Central memory CD8-positive, alpha-beta T cell (primary cell): ENCODE measurements around the gene FAN1.

ENCODE experiments used
- ATAC-seq: fragments of 150-1000 bp; cut with Tn5 transposase; replicated peaks from 2 replicates; pipeline ENCODE4 v1.10.0; 2022; ENCODE audit warnings: mild to moderate bottlenecking, moderate FRiP score, moderate number of reproducible peaks; ENCODE audit not compliant: poor library complexity, severe bottlenecking; ENCODE audit errors: extremely low read depth
- DNase-seq, 2 donors: peaks; one replicate each; pipeline ENCODE4 v3.0.0; 2021; ENCODE audit warnings: low spot score in 2 of 2
- H3K27ac Mint-ChIP-seq: one replicate; pipeline ENCODE4 v1.8.0; 2022; ENCODE audit warnings: low read depth, mild to moderate bottlenecking, moderate library complexity, mixed read lengths
- H3K27me3 Mint-ChIP-seq: one replicate; pipeline ENCODE4 v1.8.0; 2022; ENCODE audit warnings: mixed read lengths
- H3K36me3 Mint-ChIP-seq: one replicate; pipeline ENCODE4 v1.8.0; 2022; ENCODE audit warnings: mild to moderate bottlenecking, moderate library complexity, mixed read lengths; ENCODE audit not compliant: insufficient read depth
- H3K4me1 Mint-ChIP-seq: one replicate; pipeline ENCODE4 v1.8.0; 2022; ENCODE audit warnings: mixed read lengths
- H3K4me3 Mint-ChIP-seq: one replicate; pipeline ENCODE4 v1.8.0; 2022; ENCODE audit warnings: mild to moderate bottlenecking, moderate library complexity, mixed read lengths
- H3K9me3 Mint-ChIP-seq: one replicate; pipeline ENCODE4 v1.8.0; 2022; ENCODE audit warnings: mixed read lengths

Gene FAN1

DNA sequence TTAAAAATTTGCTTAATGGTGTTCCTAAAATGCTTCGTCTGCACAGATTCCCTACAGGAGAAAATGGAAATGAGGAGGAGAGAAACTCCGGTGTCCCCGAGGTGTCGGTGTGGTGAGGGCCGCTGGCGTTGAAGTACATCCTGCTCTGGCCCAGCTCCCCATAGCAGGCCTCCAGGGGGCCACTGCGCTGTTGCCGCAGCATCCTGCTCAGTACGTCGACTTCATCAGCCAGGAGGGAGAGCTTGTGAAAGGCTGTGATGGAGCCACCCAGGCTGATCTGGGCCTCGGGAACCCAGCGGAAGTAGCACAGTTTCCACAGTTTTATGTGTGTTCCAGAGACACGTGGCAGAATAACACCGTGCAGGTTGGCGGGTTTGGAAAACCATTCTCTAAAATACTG is 37.8 kb downstream of the FAN1 start:
- H3K27me3 Mint-ChIP-seq: no peaks in the 10 kb centered on the region
- H3K4me1 Mint-ChIP-seq: no peaks in the 10 kb centered on the region
- DNase-seq: no peak
- H3K9me3 Mint-ChIP-seq: no peaks in the 10 kb centered on the region
- H3K4me3 Mint-ChIP-seq: no peak overlapping the region
- no peak overlapping the region for H3K27ac Mint-ChIP-seq
- peaks cover 79% of the 10 kb centered on the region for H3K36me3 Mint-ChIP-seq
- ATAC-seq: no peak

DNA sequence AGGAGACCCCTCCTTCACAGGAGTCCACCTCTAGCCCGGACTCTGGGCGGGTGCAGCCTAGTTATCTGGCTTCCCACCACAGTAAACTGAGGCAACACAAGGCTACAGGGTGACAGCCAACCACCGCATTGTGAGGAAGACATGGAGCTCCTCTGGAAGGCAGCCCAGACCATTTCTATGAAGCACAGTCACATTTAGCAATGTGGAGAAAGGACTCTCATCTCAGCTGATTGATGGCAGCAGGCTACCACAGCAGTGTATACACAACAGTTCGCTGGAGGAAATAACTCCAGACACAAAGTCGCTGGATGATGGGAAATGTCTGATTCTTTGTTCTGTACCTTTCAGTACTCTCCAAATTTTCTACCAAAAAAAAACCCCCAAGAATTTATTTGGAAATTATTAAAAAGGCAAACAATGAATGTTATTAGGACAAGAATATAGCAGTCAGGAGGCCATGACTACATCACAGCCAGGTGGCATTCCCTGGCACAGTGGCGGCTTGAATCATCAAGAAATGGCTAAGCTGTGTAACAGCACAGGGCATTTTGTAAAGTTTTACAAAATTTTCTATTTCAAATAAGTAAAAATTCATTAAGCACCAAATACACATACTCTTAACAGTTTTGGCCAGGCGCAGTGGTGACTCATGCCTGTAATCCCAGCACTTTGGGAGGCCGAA is 40.1 kb downstream of the FAN1 start:
- DNase-seq (no peak), ATAC-seq (no peak)
- no peak overlapping the region for H3K4me3 Mint-ChIP-seq
- no peaks in the 10 kb centered on the region for H3K4me1 Mint-ChIP-seq
- H3K27me3 Mint-ChIP-seq: no peaks in the 10 kb centered on the region
- H3K9me3 Mint-ChIP-seq: no peaks in the 10 kb centered on the region
- peaks cover 75% of the 10 kb centered on the region for H3K36me3 Mint-ChIP-seq
- no peak overlapping the region for H3K27ac Mint-ChIP-seq

DNA sequence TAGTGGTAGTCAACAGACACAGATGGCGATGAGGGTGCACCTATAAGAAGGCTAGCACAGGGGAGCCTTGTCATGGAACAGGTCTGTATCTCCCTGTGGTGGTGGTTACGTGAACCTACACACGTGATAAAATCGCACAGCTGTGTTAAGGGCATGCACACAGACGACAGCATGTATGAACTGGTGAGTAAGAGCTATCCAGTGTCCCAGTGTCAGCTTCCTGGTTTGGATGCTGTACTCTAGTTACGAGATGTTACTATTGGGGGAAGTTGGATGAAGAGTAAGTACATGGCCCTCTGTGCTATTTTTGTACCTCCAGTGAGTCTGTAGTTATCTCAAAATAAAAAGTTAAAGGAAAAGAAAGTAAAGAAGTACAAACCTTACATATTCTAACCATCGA is 49.5 kb downstream of the FAN1 start:
- Mint-ChIP-seq H3K36me3 (peaks cover 61% of the 10 kb centered on the region), H3K4me1 (peaks cover 8% of the 10 kb centered on the region), H3K27me3 (no peaks in the 10 kb centered on the region), H3K4me3 (no peak overlapping the region), H3K27ac (no peak overlapping the region), H3K9me3 (no peaks in the 10 kb centered on the region)
- no peak for ATAC-seq
- DNase-seq: no peak

DNA sequence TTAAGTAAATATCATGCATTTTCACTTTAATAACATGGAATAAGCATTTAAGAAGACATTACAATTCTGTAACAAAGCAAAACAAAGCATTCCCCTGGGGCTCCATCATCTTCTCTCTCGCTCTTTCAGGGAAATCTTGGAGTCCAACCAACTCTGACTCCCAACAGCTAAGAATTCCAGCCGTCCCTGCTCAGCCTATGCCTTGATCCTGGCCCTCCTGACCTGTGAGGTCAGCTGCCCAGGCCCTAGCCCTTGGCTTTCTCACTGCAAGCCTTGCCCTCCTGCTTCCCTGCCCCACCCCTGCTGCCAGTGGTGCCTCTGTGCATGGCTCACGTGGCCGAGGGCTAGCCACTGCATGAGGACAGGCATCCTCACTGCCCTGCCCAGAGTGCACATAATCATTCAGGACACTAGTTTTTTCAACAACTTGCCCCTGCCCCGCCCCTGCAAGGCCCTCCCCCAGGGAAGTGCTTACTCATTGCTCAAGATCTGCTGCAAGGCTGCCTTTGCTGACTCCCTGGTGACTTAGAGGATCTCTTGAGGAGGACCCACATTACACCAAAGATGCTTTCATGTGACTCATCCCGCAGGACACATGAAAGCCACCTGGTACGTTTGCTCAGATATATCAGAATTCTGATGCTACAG is 50.1 kb downstream of the FAN1 start:
- Mint-ChIP-seq H3K36me3 (peaks cover 60% of the 10 kb centered on the region), H3K27me3 (no peaks in the 10 kb centered on the region), H3K9me3 (no peaks in the 10 kb centered on the region), H3K4me1 (peaks cover 9% of the 10 kb centered on the region), H3K4me3 (no peak overlapping the region), H3K27ac (no peak overlapping the region)
- DNase-seq (no peak), ATAC-seq (no peak)

DNA sequence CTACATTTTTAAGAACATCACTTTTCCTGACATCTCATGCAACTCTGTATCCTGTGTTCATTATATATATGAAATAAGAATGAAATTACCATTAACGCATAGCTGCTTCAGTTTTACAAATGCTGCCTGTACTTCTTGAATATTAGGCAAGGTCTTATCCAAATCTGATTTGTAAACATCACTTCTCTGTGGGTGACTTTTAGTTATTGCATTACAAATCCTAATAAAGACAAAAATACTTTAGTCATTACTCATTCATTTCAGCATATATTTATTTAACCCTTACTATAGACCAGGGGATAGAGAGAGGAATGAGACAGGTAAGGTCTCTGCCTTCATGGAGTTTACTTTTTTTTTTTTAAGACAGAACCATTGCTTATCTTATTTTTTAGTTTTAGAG is 51.0 kb downstream of the FAN1 start:
- Mint-ChIP-seq H3K27me3 (no peaks in the 10 kb centered on the region), H3K36me3 (peaks cover 59% of the 10 kb centered on the region), H3K9me3 (no peaks in the 10 kb centered on the region), H3K4me1 (peaks cover 9% of the 10 kb centered on the region), H3K4me3 (no peak overlapping the region), H3K27ac (no peak overlapping the region)
- DNase-seq (no peak), ATAC-seq (no peak)

DNA sequence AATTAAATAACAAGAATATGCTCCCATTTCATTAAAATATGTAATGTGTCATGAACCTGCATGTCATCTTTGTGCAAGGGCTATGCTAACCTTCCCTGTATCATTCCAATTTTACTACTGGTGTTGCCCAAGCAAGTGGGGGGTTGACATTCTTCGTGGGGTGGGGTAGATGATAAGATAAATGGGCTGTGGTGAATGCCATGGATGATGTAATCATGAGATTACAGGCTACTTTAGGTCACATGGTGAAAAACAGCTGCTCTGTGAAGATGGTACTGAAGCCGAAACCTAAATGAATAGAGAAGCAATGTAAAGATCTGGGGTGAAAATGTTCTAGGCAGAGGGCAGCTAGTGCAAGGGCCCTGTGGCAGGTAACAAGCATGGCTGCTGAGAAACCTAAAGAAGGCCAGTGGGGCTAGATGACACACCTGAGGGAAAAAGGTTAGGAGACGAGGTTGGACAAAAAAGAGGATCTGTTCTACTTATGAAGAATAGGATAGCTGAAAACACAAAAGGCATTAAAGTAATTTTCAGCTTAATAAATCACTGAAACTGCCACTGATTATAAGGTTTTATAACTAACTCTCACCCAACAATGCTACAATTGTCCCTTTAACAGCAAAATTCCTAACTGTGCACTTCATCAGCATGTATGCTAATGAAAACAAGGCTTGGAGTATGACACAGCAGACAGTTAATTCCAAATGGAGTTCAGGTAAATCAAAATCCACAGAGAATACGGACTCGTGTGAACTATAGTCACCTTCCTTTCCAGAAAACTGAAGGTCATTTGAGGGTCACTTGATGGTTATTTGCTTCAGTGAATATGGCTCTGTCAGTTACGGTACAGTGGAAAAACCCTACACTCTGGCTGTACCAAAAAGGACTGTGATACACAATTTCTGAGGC is 52.8 kb downstream of the FAN1 start:
- H3K9me3 Mint-ChIP-seq: no peaks in the 10 kb centered on the region
- no peaks in the 10 kb centered on the region for H3K27me3 Mint-ChIP-seq
- H3K4me1 Mint-ChIP-seq: peaks cover 9% of the 10 kb centered on the region
- H3K27ac Mint-ChIP-seq: no peak overlapping the region
- H3K36me3 Mint-ChIP-seq: peaks cover 62% of the 10 kb centered on the region
- no peak overlapping the region for H3K4me3 Mint-ChIP-seq
- ATAC-seq (no peak), DNase-seq (no peak)

DNA sequence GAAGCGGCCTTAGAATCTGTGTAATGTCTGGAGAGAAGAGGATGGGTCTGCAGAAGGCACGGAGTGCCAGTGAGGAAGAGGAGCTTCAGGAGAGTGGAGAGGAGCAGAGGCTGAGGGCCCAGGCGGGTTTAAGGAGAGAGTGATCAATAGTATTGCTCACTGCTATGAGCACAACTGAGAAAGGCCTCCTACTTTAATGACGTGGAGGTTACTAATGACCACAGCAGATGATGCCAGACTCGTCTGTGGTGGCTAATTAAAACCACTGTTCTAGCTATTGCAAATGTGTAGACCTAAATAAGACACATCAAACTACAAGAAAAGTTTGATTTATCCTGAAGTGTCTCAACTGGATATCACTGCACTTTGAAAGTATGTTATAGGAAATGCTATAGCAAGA is 54.5 kb downstream of the FAN1 start:
- ATAC-seq (no peak), DNase-seq (no peak)
- Mint-ChIP-seq H3K4me1 (peaks cover 17% of the 10 kb centered on the region), H3K36me3 (peaks cover 54% of the 10 kb centered on the region), H3K4me3 (no peak overlapping the region), H3K27me3 (no peaks in the 10 kb centered on the region), H3K27ac (no peak overlapping the region), H3K9me3 (no peaks in the 10 kb centered on the region)

DNA sequence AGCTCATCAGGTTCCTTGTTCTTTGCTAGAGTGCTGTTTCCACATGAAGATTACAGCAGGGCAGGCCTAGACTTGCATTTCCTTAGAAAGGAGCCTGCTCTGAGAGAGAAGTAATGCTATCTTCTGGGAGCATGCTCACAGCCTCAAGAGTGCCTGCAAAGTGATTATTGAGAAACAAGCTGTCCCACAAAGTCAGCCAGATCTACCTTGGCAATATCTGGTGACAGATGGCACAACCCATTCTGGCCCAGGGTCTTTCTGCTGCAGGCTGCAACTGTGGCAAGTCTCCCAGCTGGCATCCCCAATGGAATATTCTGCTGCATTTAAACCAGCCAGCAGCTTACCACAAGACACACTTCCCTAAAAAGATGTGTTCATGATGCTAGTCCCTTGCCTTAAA is 58.4 kb downstream of the FAN1 start:
- Mint-ChIP-seq H3K4me1 (peaks cover 22% of the 10 kb centered on the region), H3K27me3 (no peaks in the 10 kb centered on the region), H3K36me3 (peaks cover 42% of the 10 kb centered on the region), H3K27ac (no peak overlapping the region), H3K9me3 (no peaks in the 10 kb centered on the region), H3K4me3 (no peak overlapping the region)
- DNase-seq (no peak), ATAC-seq (no peak)

DNA sequence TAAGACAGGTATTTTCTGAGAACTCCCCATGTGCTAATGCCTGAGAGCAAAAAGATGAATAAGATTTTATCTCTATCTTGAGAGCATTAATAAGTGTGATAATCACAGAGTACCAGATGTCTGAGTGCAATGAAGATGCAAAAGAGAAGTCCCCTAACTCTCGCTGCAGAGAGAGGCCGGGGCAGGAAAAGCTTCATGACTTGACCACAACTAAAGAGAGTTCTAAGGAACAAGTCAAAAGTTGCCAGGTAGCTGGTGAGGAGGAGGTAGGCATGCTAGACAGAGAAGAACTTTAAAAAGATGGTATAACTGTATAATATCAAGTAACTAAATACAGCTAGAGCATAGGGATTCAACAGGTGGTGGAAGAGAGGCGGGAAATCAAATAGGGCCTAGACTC is 58.9 kb downstream of the FAN1 start:
- H3K27ac Mint-ChIP-seq: no peak overlapping the region
- H3K4me1 Mint-ChIP-seq: peaks cover 18% of the 10 kb centered on the region
- no peak overlapping the region for H3K4me3 Mint-ChIP-seq
- DNase-seq (no peak), ATAC-seq (no peak)
- no peaks in the 10 kb centered on the region for H3K9me3 Mint-ChIP-seq
- no peaks in the 10 kb centered on the region for H3K27me3 Mint-ChIP-seq
- peaks cover 39% of the 10 kb centered on the region for H3K36me3 Mint-ChIP-seq

DNA sequence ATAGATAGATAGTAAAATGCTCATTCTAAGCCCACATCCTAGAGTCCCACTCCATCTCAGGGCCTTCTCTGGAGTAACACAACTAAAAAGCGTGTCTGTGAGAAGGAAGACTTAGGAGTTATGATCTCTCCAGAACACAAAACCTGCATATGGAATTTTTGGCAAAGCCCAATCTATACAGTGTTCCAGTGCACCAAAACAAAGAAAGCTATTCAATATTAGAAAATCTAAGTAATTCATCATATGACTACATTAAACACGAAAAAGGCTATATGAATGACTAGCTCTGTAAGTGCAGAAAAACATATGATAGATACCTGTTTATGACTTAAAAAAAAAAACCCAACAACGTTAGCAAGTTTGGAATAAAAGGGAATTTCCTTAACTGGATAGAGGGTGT is 60.0 kb downstream of the FAN1 start:
- no peaks in the 10 kb centered on the region for H3K9me3 Mint-ChIP-seq
- no peak for DNase-seq
- H3K4me3 Mint-ChIP-seq: no peak overlapping the region
- peaks cover 33% of the 10 kb centered on the region for H3K36me3 Mint-ChIP-seq
- no peak overlapping the region for H3K27ac Mint-ChIP-seq
- ATAC-seq: no peak
- peaks cover 12% of the 10 kb centered on the region for H3K4me1 Mint-ChIP-seq
- no peaks in the 10 kb centered on the region for H3K27me3 Mint-ChIP-seq

DNA sequence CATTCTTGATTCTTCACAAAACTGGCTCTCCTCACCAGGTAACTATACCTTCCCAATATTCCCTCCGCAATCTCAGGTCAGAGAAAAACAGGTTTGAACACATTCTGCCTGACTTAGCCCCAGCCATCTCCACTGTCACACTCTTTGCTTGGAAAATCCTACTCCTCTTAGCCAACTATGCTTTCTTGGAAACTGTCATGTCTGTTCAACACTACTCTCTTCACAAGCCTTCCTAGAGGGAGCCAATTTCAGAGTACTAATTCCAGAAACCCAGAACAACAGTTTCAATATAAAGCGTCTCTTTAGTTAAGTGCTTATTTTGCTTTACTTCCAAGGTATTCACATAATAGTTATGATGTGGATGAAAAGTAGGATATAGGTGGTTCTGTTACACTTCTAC is 66.0 kb downstream of the FAN1 start:
- Mint-ChIP-seq H3K27ac (peak overlapping the region; percentile 14), H3K36me3 (peaks cover 41% of the 10 kb centered on the region)

DNA sequence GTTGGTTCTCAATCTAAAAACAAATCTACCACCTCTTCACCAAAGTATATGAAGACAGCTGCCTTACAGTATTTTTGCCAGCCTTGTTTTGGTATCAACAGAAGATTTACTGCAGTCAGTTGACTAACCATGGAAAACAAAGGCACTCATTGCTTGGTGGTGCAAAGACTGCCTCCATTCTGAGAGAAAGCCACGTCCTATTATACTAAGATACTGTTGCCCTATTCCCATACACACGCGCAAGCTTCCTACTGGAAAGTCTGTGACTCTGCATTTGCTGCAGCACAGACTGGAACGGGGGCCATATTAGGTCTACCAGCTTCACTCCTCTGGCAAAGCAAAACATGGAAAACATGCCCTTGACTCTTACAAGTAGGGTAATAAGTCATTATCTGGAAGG is 69.7 kb downstream of the FAN1 start:
- H3K27ac Mint-ChIP-seq: no peak overlapping the region
- ATAC-seq (no peak), DNase-seq (no peak)
- peaks cover 24% of the 10 kb centered on the region for H3K4me1 Mint-ChIP-seq
- peaks cover 46% of the 10 kb centered on the region for H3K36me3 Mint-ChIP-seq
- no peak overlapping the region for H3K4me3 Mint-ChIP-seq
- H3K27me3 Mint-ChIP-seq: no peaks in the 10 kb centered on the region
- no peaks in the 10 kb centered on the region for H3K9me3 Mint-ChIP-seq

More for the DNA sequence above, 66.0 kb downstream of the FAN1 start:
- Mint-ChIP-seq H3K27me3 (no peaks in the 10 kb centered on the region), H3K4me3 (no peak overlapping the region), H3K4me1 (peaks cover 18% of the 10 kb centered on the region), H3K9me3 (no peaks in the 10 kb centered on the region)
- no peak for ATAC-seq
- no peak for DNase-seq

DNA sequence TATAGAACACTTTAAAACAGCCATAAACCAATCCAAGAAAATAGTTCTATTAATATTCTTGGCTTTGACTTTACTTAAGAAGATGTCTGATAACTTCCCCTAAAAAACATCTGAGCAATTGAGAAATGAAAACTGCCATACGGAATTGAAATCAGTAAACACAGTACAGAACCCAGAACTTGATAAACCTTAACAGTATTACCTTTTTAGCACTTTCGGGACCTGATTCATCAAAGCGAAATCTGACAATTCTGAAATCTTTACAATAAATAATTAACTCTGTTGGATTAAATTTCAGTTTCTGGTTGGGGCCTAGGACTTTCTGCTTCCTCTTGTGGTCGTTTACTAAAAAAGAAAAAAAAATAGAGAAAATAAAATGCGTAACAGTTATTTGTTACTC is 70.4 kb downstream of the FAN1 start:
- Mint-ChIP-seq H3K9me3 (no peaks in the 10 kb centered on the region), H3K27me3 (no peaks in the 10 kb centered on the region), H3K4me1 (peaks cover 32% of the 10 kb centered on the region), H3K27ac (no peak overlapping the region), H3K36me3 (peaks cover 46% of the 10 kb centered on the region), H3K4me3 (no peak overlapping the region)
- DNase-seq: no peak
- no peak for ATAC-seq
